HepG2 (cell line): Measurements from ENCODE around the gene GARIN5A.

Experiments
- NR1H2 ChIP-seq: sonication (generic); formaldehyde crosslinking; IDR thresholded peaks from 2 replicates; pipeline ENCODE4 v1.8.1; 2022; ENCODE audit warnings: low read depth, missing genetic modification reagents, borderline replicate concordance
- POLR2A ChIP-seq, 2 experiments: IDR thresholded peaks; 2 replicates each; pipeline ENCODE4 v1.6.1; 2011; ENCODE audit warnings: low read depth in 2 of 2, low read length in 2 of 2, mild to moderate bottlenecking in 1 of 2, moderate library complexity in 1 of 2; ENCODE audit not compliant: insufficient read depth in 1 of 2
- ZBTB21 ChIP-seq: sonication (generic); formaldehyde crosslinking; IDR thresholded peaks from 2 replicates; pipeline ENCODE4 v1.4.0; 2020; ENCODE audit warnings: missing genetic modification reagents
- ZC3H4 ChIP-seq: sonication (generic); formaldehyde crosslinking; IDR thresholded peaks from 2 replicates; pipeline ENCODE4 v1.4.0; 2020; ENCODE audit warnings: missing genetic modification reagents, borderline replicate concordance
- ZNF24 ChIP-seq: fragments of 450-650 bp; IDR thresholded peaks from 2 replicates; pipeline ENCODE4 v1.6.1; 2017; ENCODE audit warnings: antibody characterized with exemption, mild to moderate bottlenecking

DNA sequence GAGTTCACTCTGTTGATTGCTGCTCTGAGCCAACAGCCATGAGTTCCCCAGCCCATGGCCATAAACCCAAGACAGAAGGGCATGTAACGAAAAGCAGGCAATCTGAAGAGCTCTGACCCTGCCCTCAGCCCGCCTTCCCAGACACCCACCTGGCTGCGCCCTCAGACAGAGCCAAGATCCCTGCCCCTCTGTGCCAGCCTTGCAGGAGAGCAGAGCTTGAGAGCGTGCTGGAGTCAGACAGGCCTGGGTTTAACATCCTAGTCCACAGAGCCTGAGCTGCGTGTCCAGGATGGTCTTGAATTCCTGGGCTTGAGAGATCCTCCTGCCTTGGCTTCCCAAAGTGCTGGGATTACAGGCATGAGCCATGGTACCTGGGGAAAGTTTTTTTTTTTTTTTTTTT lies 19.3 kb downstream of the GARIN5A start:
- no peak for TF ChIP-seq NR1H2 (CRISPR knock-in tag)
- TF ChIP-seq ZNF24, result no peak
- no peak for TF ChIP-seq ZC3H4 (CRISPR knock-in tag)
- no peak for TF ChIP-seq POLR2A (IDR thresholded peaks at IDR 0.05; ENCODE audit: insufficient read depth in 1 of 2, low read depth in 2 of 2, low read length in 2 of 2)
- TF ChIP-seq ZBTB21 (CRISPR knock-in tag), result no peak
